B cell (primary cell): ENCODE results near the gene NLGN1. TPM values are rescaled to one million over a fixed set of nuclear protein-coding genes. Genes with fewer than 3 reads are reported as not detected.

Source experiments
- ATAC-seq: fragments of 200-7000 bp; cut with Tn5 transposase; one replicate; pipeline ENCODE4 v1.10.0; 2021; ENCODE audit warnings: low read depth, mild to moderate bottlenecking, moderate number of reproducible peaks, moderate library complexity
- CTCF ChIA-PET: fragments of 350-600 bp; sonication (Branson Sonifier 250); formaldehyde crosslinking; loops from one replicate; lab custom pipeline; 2021; ENCODE audit warnings: antibody characterized with exemption, inconsistent platforms; lab: Charles Lee
- POLR2A ChIA-PET: fragments of 350-600 bp; sonication (Branson Sonifier 250); formaldehyde crosslinking; loops from one replicate; lab custom pipeline; 2021; ENCODE audit warnings: antibody characterized with exemption; lab: Charles Lee
- DNase-seq: peaks from one replicate; pipeline ENCODE4 v3.0.0; 2013
- H2AFZ ChIP-seq: 2 replicates; pipeline ENCODE4 v1.6.1; 2012; ENCODE audit warnings: mild to moderate bottlenecking, low read depth, low read length; ENCODE audit not compliant: insufficient read depth, poor library complexity, severe bottlenecking
- H3K27ac ChIP-seq, 2 donors: 1 replicate in 1 of 2; 2 replicates in 1 of 2; pipeline ENCODE4 v1.5.1; 2012 to 2013; ENCODE audit warnings: low read length in 2 of 2, mild to moderate bottlenecking in 2 of 2, moderate library complexity in 1 of 2
- H3K27me3 ChIP-seq, 4 experiments: fragments of 200-600 bp in 1 of 4; sonication (generic) in 1 of 4; replicated peaks in 1 of 4; 1 replicate in 2 of 4; 2 replicates in 2 of 4; pipeline versions ENCODE4 v1.6.1 to v1.7.0; 2013 to 2016; ENCODE audit warnings: low read length in 3 of 4, mild to moderate bottlenecking in 2 of 4, mixed read lengths in 1 of 4, moderate library complexity in 1 of 4; ENCODE audit not compliant: insufficient read depth in 4 of 4, control insufficient read depth in 3 of 4; ENCODE audit errors: control extremely low read depth in 1 of 4
- H3K36me3 ChIP-seq, 2 experiments: replicated peaks in 1 of 2; 1 replicate in 1 of 2; 2 replicates in 1 of 2; pipeline versions ENCODE4 v1.6.1 to v1.7.1; 2013; ENCODE audit warnings: low read length in 1 of 2; ENCODE audit not compliant: insufficient read depth in 2 of 2, control insufficient read depth in 1 of 2; ENCODE audit errors: control extremely low read depth in 1 of 2, extremely low read depth in 1 of 2
- H3K4me1 ChIP-seq, 2 donors: fragments of 200-600 bp in 1 of 2; sonication (generic) in 1 of 2; 1 replicate in 1 of 2; 2 replicates in 1 of 2; pipeline versions ENCODE4 v1.5.1 to v1.6.1; 2013 to 2017; ENCODE audit warnings: low read length in 2 of 2; ENCODE audit not compliant: control insufficient read depth in 2 of 2, insufficient read depth in 2 of 2
- H3K4me2 ChIP-seq: replicated peaks from 2 replicates; pipeline ENCODE3; 2012; ENCODE audit warnings: mild to moderate bottlenecking, low read depth, low read length; ENCODE audit not compliant: poor library complexity, severe bottlenecking
- H3K4me3 ChIP-seq, 5 experiments: fragments of 200-600 bp in 1 of 5; sonication (generic) in 1 of 5; 1 replicate in 3 of 5; 2 replicates in 2 of 5; pipeline versions ENCODE4 v1.5.1 to v1.7.0; 2011 to 2016; ENCODE audit warnings: low read length in 4 of 5, mild to moderate bottlenecking in 4 of 5, low read depth in 2 of 5, control low read depth in 1 of 5, moderate library complexity in 1 of 5; ENCODE audit not compliant: insufficient read depth in 1 of 5; ENCODE audit errors: control extremely low read depth in 1 of 5, extremely low read depth in 1 of 5
- H3K79me2 ChIP-seq: fragments of 200-600 bp; sonication (generic); one replicate; pipeline ENCODE4 v1.6.0; 2016; ENCODE audit warnings: low read length; ENCODE audit not compliant: control insufficient read depth, insufficient read depth
- H3K9ac ChIP-seq: fragments of 200-600 bp; sonication (generic); 2 replicates; pipeline ENCODE4 v1.6.1; 2017; ENCODE audit warnings: mild to moderate bottlenecking, low read length, moderate library complexity
- H3K9me3 ChIP-seq, 3 donors: one replicate each; pipeline versions ENCODE4 v1.6.1 to v1.7.1; 2013; ENCODE audit warnings: low read length in 2 of 3; ENCODE audit not compliant: control insufficient read depth in 2 of 3, insufficient read depth in 1 of 3; ENCODE audit errors: control extremely low read depth in 1 of 3
- H4K20me1 ChIP-seq: 2 replicates; pipeline ENCODE4 v1.6.0; 2012; ENCODE audit warnings: mild to moderate bottlenecking, low read length; ENCODE audit not compliant: insufficient read depth, control insufficient read depth, poor library complexity, severe bottlenecking
- H3K27ac Mint-ChIP-seq: one replicate; pipeline ENCODE4 v1.8.0; 2021; ENCODE audit warnings: mixed read lengths
- H3K27me3 Mint-ChIP-seq: one replicate; pipeline ENCODE4 v1.8.0; 2021; ENCODE audit warnings: mixed read lengths
- H3K4me1 Mint-ChIP-seq: one replicate; pipeline ENCODE4 v1.8.0; 2021; ENCODE audit warnings: mixed read lengths
- H3K4me3 Mint-ChIP-seq: one replicate; pipeline ENCODE4 v1.8.0; 2021; ENCODE audit warnings: mixed read lengths
- H3K9me3 Mint-ChIP-seq: one replicate; pipeline ENCODE4 v1.8.0; 2022; ENCODE audit warnings: mixed read lengths; ENCODE audit not compliant: insufficient read depth
- EZH2 ChIP-seq: IDR thresholded peaks from 2 replicates; pipeline ENCODE4 v1.6.1; 2012; ENCODE audit warnings: borderline replicate concordance, low read depth, mild to moderate bottlenecking, moderate library complexity, low read length; ENCODE audit not compliant: insufficient read depth, poor library complexity, severe bottlenecking
- WGBS: methylation state at CpG from one replicate; pipeline ENCODE4 v1.1.5; 2013; ENCODE audit warnings: missing lambda C conversion rate; ENCODE audit not compliant: insufficient coverage; 5-methylcytosine and 5-hydroxymethylcytosine counted together
- intact Hi-C: fragments of 100-400 bp; cut with micrococcal nuclease; formaldehyde crosslinking; loops from one replicate; pipeline ENCODE4 v1.10.0; 2022
- polyA plus RNA-seq: library from polyadenylated mRNA; depleted of rRNA; stranded (reverse); fragments of >200 nt; gene quantifications from 2 replicates; pipeline ENCODE4 v1.2.3, GENCODE V29; 2012
- total RNA-seq, 2 donors: library from RNA; stranded (reverse); fragments of 120-200 nt in 1 of 2; gene quantifications; 1 replicate in 1 of 2; 2 replicates in 1 of 2; pipeline versions ENCODE4 v1.2.3 to v1.2.4, GENCODE V29; 2013 to 2022
- TF ChIP-seq, protein P1 (sequence below): fragments of 200-600 bp; IDR thresholded peaks from one replicate; pipeline ENCODE4 v1.8.0; 2022; ENCODE audit warnings: antibody characterized with exemption, mild to moderate bottlenecking

NLGN1 gene
- total and polyA plus RNA-seq, 2 donors (not counting 1 experiment from before 2014, with no cell fraction given), result not detected

- Histone ChIP-seq H3K36me3 (no peaks in the 10 kb centered on the region), H3K4me1 (no peaks in the 10 kb centered on the region), H3K4me3 (no peak overlapping the region), H3K9me3 (no peaks in the 10 kb centered on the region), H3K27ac (no peak overlapping the region), H4K20me1 (no peaks in the 10 kb centered on the region), H3K27me3 (no peaks in the 10 kb centered on the region), H3K9ac (no peak overlapping the region), H3K4me2 (no peak overlapping the region), H3K79me2 (no peaks in the 10 kb centered on the region), H2AFZ (no peak overlapping the region)
- DNase-seq (no peak), ATAC-seq (no peak)
- H3K4me1 Mint-ChIP-seq, result no peaks in the 10 kb centered on the region
- ChIA-PET POLR2A (no interaction called here), CTCF (no interaction called here)
- H3K9me3 Mint-ChIP-seq, result no peaks in the 10 kb centered on the region
- 100% methylated on average over 1 of the region's 3 CpGs for WGBS
- H3K27ac Mint-ChIP-seq, result no peak overlapping the region
- no peak overlapping the region for H3K4me3 Mint-ChIP-seq
- no peaks in the 10 kb centered on the region for H3K27me3 Mint-ChIP-seq
- TF ChIP-seq EZH2, result no peak
- TF ChIP-seq, protein P1, sequence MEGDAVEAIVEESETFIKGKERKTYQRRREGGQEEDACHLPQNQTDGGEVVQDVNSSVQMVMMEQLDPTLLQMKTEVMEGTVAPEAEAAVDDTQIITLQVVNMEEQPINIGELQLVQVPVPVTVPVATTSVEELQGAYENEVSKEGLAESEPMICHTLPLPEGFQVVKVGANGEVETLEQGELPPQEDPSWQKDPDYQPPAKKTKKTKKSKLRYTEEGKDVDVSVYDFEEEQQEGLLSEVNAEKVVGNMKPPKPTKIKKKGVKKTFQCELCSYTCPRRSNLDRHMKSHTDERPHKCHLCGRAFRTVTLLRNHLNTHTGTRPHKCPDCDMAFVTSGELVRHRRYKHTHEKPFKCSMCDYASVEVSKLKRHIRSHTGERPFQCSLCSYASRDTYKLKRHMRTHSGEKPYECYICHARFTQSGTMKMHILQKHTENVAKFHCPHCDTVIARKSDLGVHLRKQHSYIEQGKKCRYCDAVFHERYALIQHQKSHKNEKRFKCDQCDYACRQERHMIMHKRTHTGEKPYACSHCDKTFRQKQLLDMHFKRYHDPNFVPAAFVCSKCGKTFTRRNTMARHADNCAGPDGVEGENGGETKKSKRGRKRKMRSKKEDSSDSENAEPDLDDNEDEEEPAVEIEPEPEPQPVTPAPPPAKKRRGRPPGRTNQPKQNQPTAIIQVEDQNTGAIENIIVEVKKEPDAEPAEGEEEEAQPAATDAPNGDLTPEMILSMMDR, result no peak
- intact Hi-C loops, result no loop called here
Measured at GRCh38 chr3:173463250-173463649, 65.7 kb downstream of the NLGN1 start.

GRCh38 chr3:173465112-173465511 lies 67.6 kb downstream of the NLGN1 start:
- Histone ChIP-seq H3K4me2 (no peak overlapping the region), H2AFZ (no peak overlapping the region), H3K9ac (no peak overlapping the region), H3K36me3 (no peaks in the 10 kb centered on the region), H3K27me3 (no peaks in the 10 kb centered on the region), H3K9me3 (no peaks in the 10 kb centered on the region), H3K79me2 (no peaks in the 10 kb centered on the region), H4K20me1 (no peaks in the 10 kb centered on the region), H3K4me3 (no peak overlapping the region), H3K4me1 (no peaks in the 10 kb centered on the region), H3K27ac (no peak overlapping the region)
- no peaks in the 10 kb centered on the region for H3K4me1 Mint-ChIP-seq
- no peak for ATAC-seq
- H3K27ac Mint-ChIP-seq, result no peak overlapping the region
- H3K4me3 Mint-ChIP-seq, result no peak overlapping the region
- H3K27me3 Mint-ChIP-seq, result no peaks in the 10 kb centered on the region
- H3K9me3 Mint-ChIP-seq, result no peaks in the 10 kb centered on the region
- intact Hi-C loops, result no loop called here
- ChIA-PET POLR2A (no interaction called here), CTCF (no interaction called here)
- WGBS, result 78% methylated on average over 1 of the region's 1 CpG
- no peak for DNase-seq
- TF ChIP-seq, protein P1, result no peak
- no peak for TF ChIP-seq EZH2
